Neural cell (in vitro differentiated cells): ENCODE results near the gene PLPPR5.

Source experiments
- CTCF ChIP-seq: fragments of 450-650 bp; IDR thresholded peaks from 2 replicates; pipeline ENCODE4 v1.5.1; 2014; ENCODE audit warnings: antibody characterized with exemption, mild to moderate bottlenecking, moderate library complexity; ENCODE audit not compliant: poor library complexity, severe bottlenecking
- EP300 ChIP-seq: fragments of 450-650 bp; conservative IDR thresholded peaks from 2 replicates; pipeline ENCODE4 v1.6.1; 2014; ENCODE audit warnings: antibody characterized with exemption, mild to moderate bottlenecking, moderate library complexity; ENCODE audit not compliant: poor library complexity, severe bottlenecking
- EZH2 ChIP-seq: fragments of 200-600, 300-800 bp; shearing (Covaris generic), sonication (generic); IDR thresholded peaks from 2 replicates; pipeline ENCODE4 v1.6.1; 2014; ENCODE audit warnings: antibody characterized with exemption, low read length, borderline replicate concordance, mild to moderate bottlenecking; ENCODE audit not compliant: insufficient read depth, poor library complexity, severe bottlenecking
- MXI1 ChIP-seq: fragments of 450-650 bp; conservative IDR thresholded peaks from 2 replicates; pipeline ENCODE4 v1.6.1; 2014; ENCODE audit warnings: antibody characterized with exemption, mild to moderate bottlenecking; ENCODE audit not compliant: poor library complexity, severe bottlenecking
- POLR2AphosphoS5 ChIP-seq: IDR thresholded peaks from 2 replicates; pipeline ENCODE4 v1.6.1; 2012
- REST ChIP-seq: IDR thresholded peaks from 2 replicates; pipeline ENCODE4 v1.6.1; 2012; ENCODE audit warnings: borderline replicate concordance
- SMC3 ChIP-seq: fragments of 450-650 bp; conservative IDR thresholded peaks from 2 replicates; pipeline ENCODE4 v1.6.1; 2014; ENCODE audit warnings: antibody characterized with exemption, mild to moderate bottlenecking, moderate library complexity; ENCODE audit not compliant: poor library complexity

GRCh38 chr1:98981917-98982513 is 22.6 kb downstream of the PLPPR5 start:
- TF ChIP-seq CTCF: no peak
- no peak for TF ChIP-seq EZH2
- no peak for TF ChIP-seq POLR2AphosphoS5
- TF ChIP-seq MXI1: no peak
- TF ChIP-seq EP300: no peak
- no peak for TF ChIP-seq REST
- TF ChIP-seq SMC3: no peak
